Measurements from ENCODE around the gene CCRL2.

The CCRL2 gene

DNA sequence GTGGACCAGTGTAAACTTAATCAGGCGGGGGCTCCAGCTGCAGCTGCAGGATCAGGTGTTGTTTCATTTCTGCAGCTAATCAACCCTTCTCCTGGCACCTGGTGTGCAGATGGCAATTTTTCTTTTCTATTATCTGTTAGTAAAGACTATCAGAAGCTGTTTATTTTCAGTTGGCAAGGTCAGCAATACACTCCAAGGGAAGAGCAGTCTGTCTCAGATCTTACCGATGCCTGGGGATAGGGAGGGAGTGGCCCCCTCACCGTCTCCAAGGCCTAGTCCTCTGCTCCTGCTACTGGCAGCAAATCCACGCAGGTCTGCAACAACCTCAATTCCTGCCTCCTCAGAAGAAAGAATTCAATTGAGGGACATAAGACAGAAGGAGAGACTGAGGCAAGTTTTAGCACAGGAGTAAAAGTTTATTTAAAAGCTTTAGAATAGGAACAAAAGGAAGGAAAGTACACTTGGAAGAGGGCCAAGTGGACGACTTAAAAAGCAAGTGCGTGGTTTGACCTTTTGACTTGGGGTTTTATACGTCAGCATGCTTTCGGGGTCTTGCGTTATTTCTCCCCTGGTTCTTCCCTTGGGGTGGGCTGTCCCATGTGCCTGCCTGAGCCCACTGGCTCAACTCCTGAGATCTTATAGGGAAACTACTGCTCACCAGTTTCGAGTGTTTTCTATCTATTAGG, 9.2 kb downstream of the CCRL2 start:
- TF ChIP-seq, protein P1, sequence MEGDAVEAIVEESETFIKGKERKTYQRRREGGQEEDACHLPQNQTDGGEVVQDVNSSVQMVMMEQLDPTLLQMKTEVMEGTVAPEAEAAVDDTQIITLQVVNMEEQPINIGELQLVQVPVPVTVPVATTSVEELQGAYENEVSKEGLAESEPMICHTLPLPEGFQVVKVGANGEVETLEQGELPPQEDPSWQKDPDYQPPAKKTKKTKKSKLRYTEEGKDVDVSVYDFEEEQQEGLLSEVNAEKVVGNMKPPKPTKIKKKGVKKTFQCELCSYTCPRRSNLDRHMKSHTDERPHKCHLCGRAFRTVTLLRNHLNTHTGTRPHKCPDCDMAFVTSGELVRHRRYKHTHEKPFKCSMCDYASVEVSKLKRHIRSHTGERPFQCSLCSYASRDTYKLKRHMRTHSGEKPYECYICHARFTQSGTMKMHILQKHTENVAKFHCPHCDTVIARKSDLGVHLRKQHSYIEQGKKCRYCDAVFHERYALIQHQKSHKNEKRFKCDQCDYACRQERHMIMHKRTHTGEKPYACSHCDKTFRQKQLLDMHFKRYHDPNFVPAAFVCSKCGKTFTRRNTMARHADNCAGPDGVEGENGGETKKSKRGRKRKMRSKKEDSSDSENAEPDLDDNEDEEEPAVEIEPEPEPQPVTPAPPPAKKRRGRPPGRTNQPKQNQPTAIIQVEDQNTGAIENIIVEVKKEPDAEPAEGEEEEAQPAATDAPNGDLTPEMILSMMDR (IDR thresholded peaks at IDR 0.05; ENCODE audit: insufficient read depth, low read length, poor library complexity, severe bottlenecking): no peak
- H3K4me3 ChIP-seq (replicated peaks; ENCODE audit: low read depth, low read length): no peak overlapping the region

GRCh38 chr3:46416811-46417510, 9.9 kb downstream of the CCRL2 start:
- H3K36me3 ChIP-seq (ENCODE audit: control insufficient read depth, insufficient read depth, low read length): no peaks in the 10 kb centered on the region
- TF ChIP-seq, protein P1 (IDR thresholded peaks at IDR 0.05; ENCODE audit: insufficient read depth, low read length, poor library complexity, severe bottlenecking): no peak
- DNase-seq (ENCODE audit: extremely low read depth, insufficient read length): no peak
- H3K4me3 ChIP-seq (replicated peaks; ENCODE audit: low read depth, low read length): no peak overlapping the region
- H3K27me3 ChIP-seq (replicated peaks; ENCODE audit: control insufficient read depth, insufficient read depth, low read length): no peaks in the 10 kb centered on the region

More for the DNA sequence above, 9.2 kb downstream of the CCRL2 start:
- H3K36me3 ChIP-seq (ENCODE audit: control insufficient read depth, insufficient read depth, low read length): no peaks in the 10 kb centered on the region
- no peak for DNase-seq (ENCODE audit: extremely low read depth, insufficient read length)
- no peaks in the 10 kb centered on the region for H3K27me3 ChIP-seq (replicated peaks; ENCODE audit: control insufficient read depth, insufficient read depth, low read length)

- Histone ChIP-seq H3K36me3 (ENCODE audit: control insufficient read depth, insufficient read depth, low read length) (no peaks in the 10 kb centered on the region), H3K27me3 (replicated peaks; ENCODE audit: control insufficient read depth, insufficient read depth, low read length) (no peaks in the 10 kb centered on the region), H3K4me3 (replicated peaks; ENCODE audit: low read depth, low read length) (no peak overlapping the region)
- TF ChIP-seq, protein P1 (IDR thresholded peaks at IDR 0.05; ENCODE audit: insufficient read depth, low read length, poor library complexity, severe bottlenecking): no peak
- DNase-seq (ENCODE audit: extremely low read depth, insufficient read length): no peak
These were observed 11.0 kb downstream of the CCRL2 start for GRCh38 chr3:46417841-46418611.

DNA sequence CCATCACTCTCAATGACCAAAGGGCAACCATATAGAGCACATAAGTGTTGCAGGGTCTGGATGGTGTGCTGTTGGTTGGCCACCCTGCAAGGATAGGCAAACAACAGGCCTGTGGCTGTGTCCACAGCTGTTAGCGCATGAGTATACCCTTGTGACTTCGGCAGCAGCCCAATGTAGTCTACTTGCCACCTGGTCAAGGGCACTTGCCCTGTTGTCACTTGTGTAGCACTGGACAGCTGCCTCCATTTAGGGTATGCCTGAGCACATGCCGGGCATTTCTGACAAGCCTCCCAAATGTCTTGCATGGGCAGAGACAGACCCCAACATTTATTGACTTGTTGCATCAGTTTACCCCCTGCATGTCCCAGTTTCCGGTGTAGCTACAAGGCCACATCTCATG, 12.8 kb downstream of the CCRL2 start:
- TF ChIP-seq, protein P1 (IDR thresholded peaks at IDR 0.05; ENCODE audit: insufficient read depth, low read length, poor library complexity, severe bottlenecking): no peak

GRCh38 chr3:46420931-46421330, 13.9 kb downstream of the CCRL2 start:
- H3K36me3 ChIP-seq (ENCODE audit: control insufficient read depth, insufficient read depth, low read length): no peaks in the 10 kb centered on the region
- no peak overlapping the region for H3K4me3 ChIP-seq (replicated peaks; ENCODE audit: low read depth, low read length)
- H3K27me3 ChIP-seq (replicated peaks; ENCODE audit: control insufficient read depth, insufficient read depth, low read length): no peaks in the 10 kb centered on the region
- TF ChIP-seq, protein P1 (IDR thresholded peaks at IDR 0.05; ENCODE audit: insufficient read depth, low read length, poor library complexity, severe bottlenecking): no peak
- DNase-seq (ENCODE audit: extremely low read depth, insufficient read length): no peak

More for the DNA sequence above, 12.8 kb downstream of the CCRL2 start:
- Histone ChIP-seq H3K36me3 (ENCODE audit: control insufficient read depth, insufficient read depth, low read length) (no peaks in the 10 kb centered on the region), H3K4me3 (replicated peaks; ENCODE audit: low read depth, low read length) (no peak overlapping the region), H3K27me3 (replicated peaks; ENCODE audit: control insufficient read depth, insufficient read depth, low read length) (no peaks in the 10 kb centered on the region)
- DNase-seq (ENCODE audit: extremely low read depth, insufficient read length): no peak
